Subcutaneous abdominal adipose tissue (tissue), 5 donors: ENCODE measurements around the gene COX14.
"Not testable (repeated sequence)": the region's sequence is repeated elsewhere in the genome, so short reads cannot be mapped to it uniquely, and the experiment has no call there.

Source experiments
- H3K27ac ChIP-seq: one replicate; pipeline ENCODE4 v1.7.0; 2013; ENCODE audit warnings: low read depth, mild to moderate bottlenecking, inconsistent platforms, low read length, moderate library complexity
- H3K27me3 ChIP-seq, 5 donors: one replicate each; pipeline ENCODE4 v1.7.0; 2013; ENCODE audit warnings: low read length in 5 of 5, inconsistent platforms in 1 of 5; ENCODE audit not compliant: control insufficient read depth in 5 of 5, insufficient read depth in 4 of 5
- H3K36me3 ChIP-seq, 5 donors: one replicate each; pipeline ENCODE4 v1.7.0; 2013; ENCODE audit warnings: low read length in 5 of 5; ENCODE audit not compliant: control insufficient read depth in 5 of 5, insufficient read depth in 5 of 5
- H3K4me1 ChIP-seq, 5 donors: one replicate each; pipeline ENCODE4 v1.7.0; 2013; ENCODE audit warnings: low read length in 5 of 5, mild to moderate bottlenecking in 3 of 5, moderate library complexity in 1 of 5; ENCODE audit not compliant: control insufficient read depth in 5 of 5, insufficient read depth in 5 of 5
- H3K4me3 ChIP-seq, 5 donors: one replicate each; pipeline ENCODE4 v1.7.0; 2013; ENCODE audit warnings: low read length in 5 of 5, low read depth in 1 of 5
- H3K9ac ChIP-seq, 5 donors: one replicate each; pipeline ENCODE4 v1.7.0; 2013; ENCODE audit warnings: low read length in 5 of 5, mild to moderate bottlenecking in 4 of 5, moderate library complexity in 3 of 5
- H3K9me3 ChIP-seq, 5 donors: one replicate each; pipeline ENCODE4 v1.7.0; 2013; ENCODE audit warnings: low read length in 5 of 5; ENCODE audit not compliant: control insufficient read depth in 5 of 5
- donor health status: healthy.
- donor health status: healthy.
- donor health status: healthy.
- donor health status: healthy.
- donor health status: healthy.

The COX14 gene

GRCh38 chr12:50145439-50145838 lies 33.4 kb downstream of the COX14 start:
- no peak overlapping the region for H3K9ac ChIP-seq
- H3K4me1 ChIP-seq, result peaks cover 0 to 2% (median 0%) of the 10 kb centered on the region in 5 donors
- no peak overlapping the region for H3K27ac ChIP-seq
- H3K9me3 ChIP-seq, result no peaks in the 10 kb centered on the region
- no peak overlapping the region for H3K4me3 ChIP-seq
- peaks cover 0 to 20% (median 3%) of the 10 kb centered on the region in 5 donors for H3K36me3 ChIP-seq
- no peaks in the 10 kb centered on the region for H3K27me3 ChIP-seq

- Histone ChIP-seq H3K27me3 (no peaks in the 10 kb centered on the region), H3K27ac (no peak overlapping the region), H3K9me3 (no peaks in the 10 kb centered on the region), H3K4me1 (peaks cover 0 to 2% (median 0%) of the 10 kb centered on the region in 5 donors), H3K9ac (no peak overlapping the region), H3K4me3 (no peak overlapping the region), H3K36me3 (peaks cover 0 to 14% (median 3%) of the 10 kb centered on the region in 5 donors)
Observed at GRCh38 chr12:50147281-50147680, 35.2 kb downstream of the COX14 start.

- H3K4me3 ChIP-seq, H3K27me3 ChIP-seq, H3K27ac ChIP-seq, H3K4me1 ChIP-seq, H3K9me3 ChIP-seq, H3K36me3 ChIP-seq, H3K9ac ChIP-seq: not testable (repeated sequence)
Observed at GRCh38 chr12:50148011-50148410, 36.0 kb downstream of the COX14 start.

GRCh38 chr12:50149311-50149710 lies 37.3 kb downstream of the COX14 start:
- Histone ChIP-seq H3K36me3 (peaks cover 0 to 3% (median 0%) of the 10 kb centered on the region in 5 donors), H3K9ac (no peak overlapping the region), H3K9me3 (no peaks in the 10 kb centered on the region), H3K4me3 (no peak overlapping the region), H3K27me3 (no peaks in the 10 kb centered on the region), H3K27ac (no peak overlapping the region), H3K4me1 (peaks cover 0 to 2% (median 0%) of the 10 kb centered on the region in 5 donors)

GRCh38 chr12:50151047-50151687 lies 39.1 kb downstream of the COX14 start:
- Histone ChIP-seq H3K27me3 (no peaks in the 10 kb centered on the region), H3K9ac (no peak overlapping the region), H3K36me3 (peaks cover 0 to 3% (median 0%) of the 10 kb centered on the region in 5 donors), H3K4me3 (no peak overlapping the region), H3K4me1 (peaks cover 0 to 2% (median 0%) of the 10 kb centered on the region in 5 donors), H3K9me3 (no peaks in the 10 kb centered on the region), H3K27ac (no peak overlapping the region)

- H3K36me3 ChIP-seq, H3K27me3 ChIP-seq, H3K9me3 ChIP-seq, H3K9ac ChIP-seq, H3K4me1 ChIP-seq, H3K4me3 ChIP-seq, H3K27ac ChIP-seq: not testable (repeated sequence)
Observed at GRCh38 chr12:50154947-50155346, 42.9 kb downstream of the COX14 start.

- no peaks in the 10 kb centered on the region for H3K9me3 ChIP-seq
- H3K27ac ChIP-seq, result no peak overlapping the region
- no peaks in the 10 kb centered on the region for H3K36me3 ChIP-seq
- no peaks in the 10 kb centered on the region for H3K4me1 ChIP-seq
- no peak overlapping the region for H3K4me3 ChIP-seq
- no peak overlapping the region for H3K9ac ChIP-seq
- H3K27me3 ChIP-seq, result no peaks in the 10 kb centered on the region
Observed at GRCh38 chr12:50156641-50157040, 44.6 kb downstream of the COX14 start.

GRCh38 chr12:50157259-50157658 lies 45.2 kb downstream of the COX14 start:
- Histone ChIP-seq H3K9me3 (no peaks in the 10 kb centered on the region), H3K27me3 (no peaks in the 10 kb centered on the region), H3K4me1 (no peaks in the 10 kb centered on the region), H3K9ac (no peak overlapping the region), H3K4me3 (no peak overlapping the region), H3K27ac (no peak overlapping the region), H3K36me3 (no peaks in the 10 kb centered on the region)

- Histone ChIP-seq H3K4me1 (no peaks in the 10 kb centered on the region), H3K27me3 (no peaks in the 10 kb centered on the region), H3K9me3 (no peaks in the 10 kb centered on the region), H3K36me3 (no peaks in the 10 kb centered on the region), H3K9ac (peak overlapping the region in 2 of 5 donors; percentile 20 to 40), H3K4me3 (no peak overlapping the region), H3K27ac (no peak overlapping the region)
Observed at GRCh38 chr12:50160643-50161042, 48.6 kb downstream of the COX14 start.

GRCh38 chr12:50162230-50162629 lies 50.2 kb downstream of the COX14 start:
- Histone ChIP-seq H3K4me3 (no peak overlapping the region), H3K9ac (no peak overlapping the region), H3K36me3 (no peaks in the 10 kb centered on the region), H3K27me3 (no peaks in the 10 kb centered on the region), H3K27ac (no peak overlapping the region), H3K9me3 (no peaks in the 10 kb centered on the region), H3K4me1 (peaks cover 0 to 10% (median 8%) of the 10 kb centered on the region in 5 donors)
